Melanocyte of skin (primary cell): ENCODE measurements around the gene NCBP2L. TPM values are rescaled to one million over a fixed set of nuclear protein-coding genes. Genes with fewer than 3 reads are reported as not detected.

Source experiments
- total RNA-seq, 2 donors: library from RNA; depleted of rRNA; stranded (reverse); fragments of >200 nt; gene quantifications; 2 replicates each; pipeline ENCODE4 v1.2.3, GENCODE V29; 2012

NCBP2L gene
- not detected for total RNA-seq

GRCh38 chrX:107777536-107777832 is at the start of gene NCBP2L:
TSS of gene NCBP2L (plus strand) at chrX:107777733. CDS start at chrX:107794221, 16,488 bp downstream.

DNA sequence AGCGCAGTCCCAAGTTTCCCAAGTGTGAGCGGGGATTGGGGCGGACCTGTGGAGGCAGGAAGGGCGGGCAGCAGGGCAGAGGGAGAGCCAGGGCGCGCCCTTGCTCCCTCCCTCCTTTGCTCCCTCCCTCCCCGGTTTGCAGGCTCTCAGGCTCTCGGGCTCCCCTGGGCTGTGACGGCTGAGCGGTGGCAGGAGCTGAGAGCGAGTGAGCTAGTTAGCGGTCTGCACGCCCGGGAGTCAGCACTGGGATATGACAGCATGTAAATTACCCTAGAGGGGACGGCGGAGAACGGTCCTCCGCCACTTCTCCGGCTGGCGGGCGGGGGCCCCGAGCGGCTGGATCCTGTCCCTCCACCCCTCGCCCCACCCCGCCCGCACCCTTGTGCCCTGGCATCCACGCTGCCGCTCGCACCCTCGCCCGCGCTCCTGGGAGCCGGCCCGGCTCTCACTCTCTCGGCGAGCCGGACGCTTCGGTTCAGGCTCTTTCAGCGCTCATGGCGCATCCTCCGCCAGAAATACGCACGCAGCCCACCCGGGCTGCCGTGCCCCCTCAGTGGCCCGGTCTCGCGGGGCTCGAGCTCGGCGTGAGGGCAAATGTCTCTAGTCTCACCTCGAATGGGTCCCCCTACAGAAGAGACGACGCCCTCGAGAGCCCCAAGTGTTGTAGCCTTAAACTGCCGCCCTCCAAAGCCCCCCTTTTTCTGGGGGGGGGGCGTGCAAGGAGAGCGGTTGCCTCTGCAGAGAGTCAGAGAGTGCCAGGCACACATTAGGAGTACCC is 1.6 kb upstream of the NCBP2L start, which contains the start of gene TSC22D3:
TSS of gene TSC22D3 (minus strand) at position 54 of the 778 bp plus-strand sequence. CDS start 368 bp downstream, outside the sequence.

GRCh38 chrX:107825698-107826237 is 48.2 kb downstream of the NCBP2L start, which contains the start of gene MID2:
TSS of gene MID2 (plus strand) at chrX:107825866. CDS start at chrX:107826427, 561 bp downstream.

Other genes starting within 250 kb of the NCBP2L start
- gene PRPS1, start 149.2 kb upstream of the NCBP2L start, total RNA-seq, result 10 to 100 TPM; 25.5 to 50.0 TPM
- gene TSC22D3, start 1.9 kb upstream of the NCBP2L start, total RNA-seq, result 10 to 100 TPM; 29.0 to 37.9 TPM
- 10 to 100 TPM in 1 of 2 donors, 1 to 10 TPM in 1; 4.5 to 16.0 TPM for gene MID2, start 48.1 kb downstream of the NCBP2L start, total RNA-seq
- not detected for gene TEX13B, start 204.6 kb downstream of the NCBP2L start, total RNA-seq